Spinal cord (tissue), 10 donors: Measurements from ENCODE around the gene HNRNPM. TPM values are rescaled to one million over a fixed set of nuclear protein-coding genes. Genes with fewer than 3 reads are reported as not detected.

Source experiments
- DNase-seq, 6 donors: peaks; one replicate each; pipeline versions ENCODE4 v3.0.0 to v3.0.0-alpha.2; 2013 to 2015; ENCODE audit warnings: low spot score in 6 of 6, low read depth in 4 of 6
- H3K27ac ChIP-seq: one replicate; pipeline ENCODE4 v1.5.1; 2013; ENCODE audit warnings: low read depth, low read length, control low read depth
- H3K27me3 ChIP-seq: one replicate; pipeline ENCODE4 v1.6.1; 2013; ENCODE audit warnings: low read length; ENCODE audit not compliant: control insufficient read depth, insufficient read depth
- H3K36me3 ChIP-seq: one replicate; pipeline ENCODE4 v1.6.1; 2013; ENCODE audit warnings: low read length; ENCODE audit not compliant: control insufficient read depth, insufficient read depth
- H3K4me1 ChIP-seq: one replicate; pipeline ENCODE4 v1.6.1; 2013; ENCODE audit warnings: low read length; ENCODE audit not compliant: control insufficient read depth, insufficient read depth
- H3K4me3 ChIP-seq: one replicate; pipeline ENCODE4 v1.5.1; 2013; ENCODE audit warnings: low read depth, low read length, control low read depth
- H3K9me3 ChIP-seq: one replicate; pipeline ENCODE4 v1.6.1; 2013; ENCODE audit warnings: low read length; ENCODE audit not compliant: control insufficient read depth, insufficient read depth
- WGBS: methylation state at CpG from one replicate; pipeline ENCODE4 v1.1.5; 2013; ENCODE audit warnings: missing lambda C conversion rate; ENCODE audit not compliant: insufficient coverage; 5-methylcytosine and 5-hydroxymethylcytosine counted together
- polyA plus RNA-seq, 2 donors: library from polyadenylated mRNA; unstranded; fragments of 120-200 nt; gene quantifications; one replicate each; pipeline ENCODE4 v1.2.1, GENCODE V29; 2013; ENCODE audit not compliant: insufficient read length in 2 of 2
- total RNA-seq, 2 donors: library from RNA; depleted of rRNA in 1 of 2; stranded (reverse); fragments of 120-200 nt in 1 of 2; fragments of >200 nt in 1 of 2; gene quantifications; one replicate each; pipeline versions ENCODE4 v1.2.3 to v1.2.4, GENCODE V29; 2013 to 2014
- donor health status: healthy.

The HNRNPM gene
- total and polyA plus RNA-seq, 4 donors = 54.8 to 258 (median 150) TPM

DNA sequence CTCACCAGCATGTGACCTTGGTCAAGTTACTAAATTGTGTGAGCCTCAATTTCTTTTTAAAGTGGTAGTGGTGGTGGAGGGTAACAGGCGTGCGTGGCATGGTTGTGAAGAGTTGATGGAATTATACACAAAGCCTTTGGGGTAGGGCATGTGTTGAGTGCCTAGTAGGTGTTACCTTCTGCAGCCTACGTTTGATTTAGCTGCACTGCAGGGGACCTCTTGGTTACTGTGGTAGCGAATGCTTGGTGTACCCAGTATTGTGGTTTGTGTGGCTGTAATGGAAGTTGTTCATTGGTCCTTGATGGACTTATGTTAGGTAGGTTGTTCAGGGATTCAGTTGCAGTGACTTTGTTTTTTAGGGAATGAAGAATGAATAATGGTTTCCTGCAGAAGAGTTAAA lies 33.1 kb downstream of the HNRNPM start:
- Histone ChIP-seq H3K4me3 (no peak overlapping the region), H3K9me3 (no peaks in the 10 kb centered on the region), H3K36me3 (peaks cover 81% of the 10 kb centered on the region), H3K27ac (no peak overlapping the region), H3K27me3 (no peaks in the 10 kb centered on the region), H3K4me1 (peaks cover 3% of the 10 kb centered on the region)
- no peak for DNase-seq
- WGBS = 58% methylated on average over 4 of the region's 4 CpGs

DNA sequence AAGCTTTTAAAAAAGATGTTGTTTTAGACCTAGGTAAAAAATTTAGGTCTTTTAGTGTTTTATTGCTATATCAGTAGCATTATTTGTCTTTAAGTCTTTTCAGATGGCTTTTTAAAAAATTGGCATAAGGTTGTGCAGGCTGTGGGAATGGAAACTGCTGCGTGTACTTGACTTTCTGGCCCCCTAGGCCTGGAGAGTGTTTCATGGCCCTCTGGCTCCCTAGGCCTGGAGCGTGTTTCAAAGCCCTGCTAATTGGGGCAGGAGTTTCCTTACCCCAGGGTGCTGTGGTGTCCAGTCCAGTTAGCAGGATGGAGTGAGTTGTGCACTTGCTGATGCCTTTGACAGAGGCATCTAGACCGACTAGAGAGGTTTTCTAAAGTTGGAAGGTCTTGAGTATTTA lies 33.8 kb downstream of the HNRNPM start:
- H3K4me1 ChIP-seq = peaks cover 3% of the 10 kb centered on the region
- no peak for DNase-seq
- H3K9me3 ChIP-seq = no peaks in the 10 kb centered on the region
- H3K27me3 ChIP-seq = no peaks in the 10 kb centered on the region
- H3K4me3 ChIP-seq = no peak overlapping the region
- peaks cover 83% of the 10 kb centered on the region for H3K36me3 ChIP-seq
- no peak overlapping the region for H3K27ac ChIP-seq
- 85% methylated on average over 2 of the region's 3 CpGs for WGBS

DNA sequence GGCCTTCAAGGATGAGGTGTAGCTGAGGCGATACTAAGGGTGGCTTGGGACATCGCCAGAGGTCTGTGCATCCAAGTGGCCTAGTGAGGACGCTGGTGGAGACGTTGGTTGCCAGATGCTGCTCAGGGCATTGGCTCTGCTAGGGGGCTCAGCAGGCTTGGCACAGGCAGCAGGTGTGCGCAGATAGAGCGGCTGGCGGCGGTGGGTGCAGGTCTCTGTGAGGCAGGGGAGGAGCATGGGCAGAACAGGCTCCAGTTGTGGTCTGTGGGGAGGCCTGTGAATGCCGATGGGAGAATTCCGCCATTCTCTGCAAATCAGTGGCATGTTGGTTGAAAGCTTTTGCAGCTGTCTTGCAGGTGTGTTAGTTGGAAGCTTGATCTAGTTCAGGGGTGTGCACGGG lies 36.4 kb downstream of the HNRNPM start:
- Histone ChIP-seq H3K9me3 (no peaks in the 10 kb centered on the region), H3K4me1 (peaks cover 5% of the 10 kb centered on the region), H3K27ac (no peak overlapping the region), H3K36me3 (peaks cover 88% of the 10 kb centered on the region), H3K27me3 (no peaks in the 10 kb centered on the region), H3K4me3 (no peak overlapping the region)
- WGBS = 80% methylated on average over 10 of the region's 11 CpGs
- DNase-seq = no peak

DNA sequence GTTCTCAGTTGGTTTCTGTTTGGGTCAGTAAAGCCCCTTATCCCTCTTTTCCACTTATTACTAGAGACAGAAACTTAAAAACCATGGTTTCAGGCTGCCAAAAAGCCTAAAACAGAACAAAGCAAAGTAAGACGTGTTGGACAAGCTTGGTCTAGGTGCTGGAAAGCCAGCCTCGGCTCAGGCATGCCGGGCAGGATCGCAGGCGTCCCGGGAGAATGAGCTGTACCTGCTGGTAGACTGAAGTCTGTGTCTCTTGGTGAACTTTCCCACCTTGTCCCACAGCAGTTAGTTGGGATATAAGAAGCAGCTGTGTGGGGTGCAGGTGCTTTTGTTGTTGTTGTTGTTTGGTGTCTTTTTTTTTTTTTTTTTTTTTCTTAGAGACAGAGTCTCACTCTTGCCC lies 36.8 kb downstream of the HNRNPM start:
- Histone ChIP-seq H3K36me3 (peaks cover 88% of the 10 kb centered on the region), H3K9me3 (no peaks in the 10 kb centered on the region), H3K4me1 (peaks cover 6% of the 10 kb centered on the region), H3K27ac (no peak overlapping the region), H3K27me3 (no peaks in the 10 kb centered on the region), H3K4me3 (no peak overlapping the region)
- WGBS = 74% methylated on average over 6 of the region's 6 CpGs
- DNase-seq = no peak

DNA sequence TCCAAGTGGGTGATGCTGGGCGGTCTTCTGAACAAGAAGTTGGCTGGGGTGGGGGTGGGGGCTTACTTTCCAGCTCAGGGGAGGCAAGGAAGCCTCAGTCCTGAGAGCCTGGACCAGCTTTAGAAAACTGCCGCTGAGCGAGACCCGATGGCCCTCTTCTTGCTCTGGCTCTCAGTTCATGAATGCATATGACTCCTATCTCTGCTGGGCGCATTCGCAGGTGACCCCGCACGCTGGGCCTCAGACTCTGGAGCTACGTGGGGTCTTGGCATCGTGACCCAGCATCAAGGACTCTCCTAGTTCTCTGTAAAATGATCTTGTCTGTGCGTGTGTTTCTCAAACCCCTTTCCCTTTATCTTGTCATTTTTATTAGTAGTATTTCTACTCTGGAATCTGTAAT lies 37.9 kb downstream of the HNRNPM start:
- WGBS = 95% methylated on average over 8 of the region's 11 CpGs
- no peaks in the 10 kb centered on the region for H3K27me3 ChIP-seq
- no peaks in the 10 kb centered on the region for H3K9me3 ChIP-seq
- H3K36me3 ChIP-seq = peaks cover 91% of the 10 kb centered on the region
- DNase-seq = no peak
- H3K4me1 ChIP-seq = peaks cover 10% of the 10 kb centered on the region
- no peak overlapping the region for H3K27ac ChIP-seq
- no peak overlapping the region for H3K4me3 ChIP-seq

DNA sequence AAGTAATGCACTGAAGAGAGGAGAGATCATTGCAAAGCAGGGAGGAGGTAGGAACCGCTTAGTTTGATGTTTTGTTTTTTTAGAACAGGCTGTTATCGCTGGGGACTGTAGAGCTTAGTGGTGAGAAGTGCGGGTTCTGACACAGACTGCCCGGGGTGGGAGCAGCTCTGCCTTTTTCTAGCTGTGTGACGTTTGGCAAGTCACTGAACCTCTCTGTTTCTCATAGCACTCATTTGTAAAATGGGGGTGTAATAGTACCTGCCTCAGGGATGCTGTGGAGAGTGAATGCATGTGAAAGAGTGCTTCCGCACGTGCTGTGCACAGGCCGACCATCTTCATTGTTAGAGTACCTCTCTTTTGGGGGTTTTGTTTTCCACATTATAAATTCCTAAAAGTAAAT lies 38.4 kb downstream of the HNRNPM start:
- Histone ChIP-seq H3K36me3 (peaks cover 91% of the 10 kb centered on the region), H3K27ac (no peak overlapping the region), H3K27me3 (no peaks in the 10 kb centered on the region), H3K9me3 (no peaks in the 10 kb centered on the region), H3K4me3 (no peak overlapping the region), H3K4me1 (peaks cover 14% of the 10 kb centered on the region)
- DNase-seq = no peak
- 92% methylated on average over 2 of the region's 8 CpGs for WGBS

DNA sequence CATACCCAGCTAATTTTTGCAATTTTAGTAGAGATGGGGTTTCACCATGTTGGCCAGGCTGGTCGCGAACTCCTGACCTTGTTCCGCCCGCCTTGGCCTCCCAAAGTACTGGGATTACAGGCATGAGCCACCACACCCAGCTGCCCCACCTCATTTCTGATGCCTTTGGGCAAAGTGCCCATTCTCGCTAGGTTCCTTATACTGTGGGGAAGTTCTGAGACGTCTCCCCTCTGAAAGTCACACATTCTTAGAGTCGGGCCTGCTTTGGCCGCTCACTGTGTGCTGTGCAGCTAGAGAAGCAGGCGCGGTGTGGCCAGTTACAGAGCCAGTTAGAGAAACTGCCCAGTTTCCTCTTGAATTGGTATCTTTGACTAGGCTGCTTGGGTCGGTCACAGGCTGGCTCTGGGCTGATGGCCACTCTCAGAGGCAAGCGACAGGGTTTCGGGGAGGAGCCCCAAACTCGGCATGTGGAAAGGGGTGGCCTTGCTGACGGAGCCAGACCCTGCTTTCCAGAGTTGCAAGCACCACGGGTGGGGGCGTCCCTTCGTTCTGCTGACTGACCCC lies 39.6 kb downstream of the HNRNPM start:
- no peak overlapping the region for H3K27ac ChIP-seq
- no peak for DNase-seq
- peaks cover 90% of the 10 kb centered on the region for H3K36me3 ChIP-seq

DNA sequence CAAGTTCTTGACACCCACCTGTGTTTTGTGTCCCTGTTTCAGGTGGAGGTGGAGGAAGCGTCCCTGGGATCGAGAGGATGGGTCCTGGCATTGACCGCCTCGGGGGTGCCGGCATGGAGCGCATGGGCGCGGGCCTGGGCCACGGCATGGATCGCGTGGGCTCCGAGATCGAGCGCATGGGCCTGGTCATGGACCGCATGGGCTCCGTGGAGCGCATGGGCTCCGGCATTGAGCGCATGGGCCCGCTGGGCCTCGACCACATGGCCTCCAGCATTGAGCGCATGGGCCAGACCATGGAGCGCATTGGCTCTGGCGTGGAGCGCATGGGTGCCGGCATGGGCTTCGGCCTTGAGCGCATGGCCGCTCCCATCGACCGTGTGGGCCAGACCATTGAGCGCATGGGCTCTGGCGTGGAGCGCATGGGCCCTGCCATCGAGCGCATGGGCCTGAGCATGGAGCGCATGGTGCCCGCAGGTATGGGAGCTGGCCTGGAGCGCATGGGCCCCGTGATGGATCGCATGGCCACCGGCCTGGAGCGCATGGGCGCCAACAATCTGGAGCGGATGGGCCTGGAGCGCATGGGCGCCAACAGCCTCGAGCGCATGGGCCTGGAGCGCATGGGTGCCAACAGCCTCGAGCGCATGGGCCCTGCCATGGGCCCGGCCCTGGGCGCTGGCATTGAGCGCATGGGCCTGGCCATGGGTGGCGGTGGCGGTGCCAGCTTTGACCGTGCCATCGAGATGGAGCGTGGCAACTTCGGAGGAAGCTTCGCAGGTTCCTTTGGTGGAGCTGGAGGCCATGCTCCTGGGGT lies 41.0 kb downstream of the HNRNPM start:
- peaks cover 20% of the 10 kb centered on the region for H3K4me1 ChIP-seq
- WGBS = 98% methylated on average over 60 of the region's 62 CpGs
- H3K36me3 ChIP-seq = peaks cover 95% of the 10 kb centered on the region
- DNase-seq = no peak
- no peaks in the 10 kb centered on the region for H3K27me3 ChIP-seq
- H3K9me3 ChIP-seq = no peaks in the 10 kb centered on the region
- H3K27ac ChIP-seq = no peak overlapping the region
- H3K4me3 ChIP-seq = no peak overlapping the region

More for the DNA sequence above, 39.6 kb downstream of the HNRNPM start:
- Histone ChIP-seq H3K9me3 (no peaks in the 10 kb centered on the region), H3K4me1 (peaks cover 14% of the 10 kb centered on the region), H3K4me3 (no peak overlapping the region), H3K27me3 (no peaks in the 10 kb centered on the region)
- 96% methylated on average over 16 of the region's 18 CpGs for WGBS

DNA sequence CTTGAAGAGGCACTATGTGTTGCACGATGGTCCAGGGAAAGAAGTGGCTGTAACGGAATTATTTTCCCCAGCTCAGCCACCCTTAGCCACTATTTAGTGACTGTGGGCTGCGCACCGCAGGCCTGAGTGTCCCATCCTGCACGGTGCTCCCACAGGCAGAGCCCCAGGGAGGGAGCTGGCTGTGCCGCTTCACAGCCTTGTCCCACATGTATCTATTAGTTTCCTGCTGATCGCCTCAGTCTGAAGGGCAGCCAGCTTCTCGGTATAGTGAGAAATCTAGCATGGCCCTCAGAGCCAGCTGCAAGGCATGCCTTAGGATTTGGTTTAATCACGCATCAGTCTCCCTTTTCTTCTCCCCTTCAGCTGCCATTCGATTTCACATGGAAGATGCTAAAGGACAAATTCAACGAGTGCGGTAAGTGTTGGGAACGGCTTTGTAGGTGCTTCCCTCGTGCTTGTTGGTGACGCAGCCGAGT lies 41.9 kb downstream of the HNRNPM start:
- H3K4me3 ChIP-seq = no peak overlapping the region
- WGBS = 58% methylated on average over 13 of the region's 16 CpGs
- no peak overlapping the region for H3K27ac ChIP-seq
- H3K9me3 ChIP-seq = no peaks in the 10 kb centered on the region
- H3K27me3 ChIP-seq = no peaks in the 10 kb centered on the region
- peaks cover 16% of the 10 kb centered on the region for H3K4me1 ChIP-seq
- no peak for DNase-seq
- peaks cover 90% of the 10 kb centered on the region for H3K36me3 ChIP-seq
